ENCODE results near the gene SEPTIN14.
"Not testable (repeated sequence)": the region's sequence is repeated elsewhere in the genome, so short reads cannot be mapped to it uniquely, and the experiment has no call there.

The SEPTIN14 gene

GRCh38 chr7:55862652-55863051 is at the start of gene SEPTIN14:
SEPTIN14 (minus strand) TSS chr7:55862752; CDS start chr7:55861996, 756 bp downstream.
- DNase-seq, result not testable (repeated sequence)

- DNase-seq, result no peak
These were observed 41.6 kb upstream of the SEPTIN14 start for GRCh38 chr7:55903985-55904759.

- DNase-seq, result not testable (repeated sequence)
These were observed 38.5 kb upstream of the SEPTIN14 start for GRCh38 chr7:55901059-55901458.

- no peak for DNase-seq
These were observed 35.7 kb upstream of the SEPTIN14 start for GRCh38 chr7:55898287-55898686.

GRCh38 chr7:55895021-55895420 is 32.5 kb upstream of the SEPTIN14 start:
- no peak for DNase-seq

- DNase-seq, result no peak
These were observed 31.4 kb upstream of the SEPTIN14 start for GRCh38 chr7:55893940-55894339.

- not testable (repeated sequence) for DNase-seq
These were observed 25.8 kb upstream of the SEPTIN14 start for GRCh38 chr7:55888378-55888777.

GRCh38 chr7:55887821-55888247 is 25.3 kb upstream of the SEPTIN14 start:
- DNase-seq, result no peak

- no peak for DNase-seq
These were observed 21.8 kb upstream of the SEPTIN14 start for GRCh38 chr7:55884321-55884720.

GRCh38 chr7:55878691-55879090 is 16.1 kb upstream of the SEPTIN14 start:
- DNase-seq, result no peak

- no peak for DNase-seq
These were observed 14.8 kb upstream of the SEPTIN14 start for GRCh38 chr7:55877308-55877707.

- DNase-seq, result no peak
These were observed 11.2 kb upstream of the SEPTIN14 start for GRCh38 chr7:55873765-55874164.

GRCh38 chr7:55871932-55872485 is 9.5 kb upstream of the SEPTIN14 start:
- no peak for DNase-seq

GRCh38 chr7:55868989-55869388 is 6.4 kb upstream of the SEPTIN14 start:
- DNase-seq, result not testable (repeated sequence)

GRCh38 chr7:55845164-55845563 is 17.4 kb downstream of the SEPTIN14 start:
- DNase-seq, result not testable (repeated sequence)

- DNase-seq, result no peak
These were observed 24.0 kb downstream of the SEPTIN14 start for GRCh38 chr7:55838595-55838994.

- DNase-seq, result no peak
These were observed 35.0 kb downstream of the SEPTIN14 start for GRCh38 chr7:55827577-55827976.

- no peak for DNase-seq
These were observed 43.9 kb downstream of the SEPTIN14 start for GRCh38 chr7:55818686-55819085.

GRCh38 chr7:55797260-55797659 is 65.3 kb downstream of the SEPTIN14 start:
- not testable (repeated sequence) for DNase-seq

GRCh38 chr7:55794527-55794926 is 68.0 kb downstream of the SEPTIN14 start:
- DNase-seq, result no peak

- no peak for DNase-seq
These were observed 70.5 kb downstream of the SEPTIN14 start for GRCh38 chr7:55792048-55792447.

GRCh38 chr7:55787796-55788195 is 74.8 kb downstream of the SEPTIN14 start:
- DNase-seq, result no peak

- DNase-seq, result no peak
These were observed 75.7 kb downstream of the SEPTIN14 start for GRCh38 chr7:55786901-55787300.

GRCh38 chr7:55785444-55785843 is 77.1 kb downstream of the SEPTIN14 start:
- not testable (repeated sequence) for DNase-seq

GRCh38 chr7:55784151-55784550 is 78.4 kb downstream of the SEPTIN14 start:
- no peak for DNase-seq

All from NCI-H2107 (cell line).